ENCODE measurements around the gene MAX. TPM values are rescaled to one million over a fixed set of nuclear protein-coding genes. Genes with fewer than 3 reads are reported as not detected.

Gene MAX
- total RNA-seq, 2 donors from 2014 or later: 44.3 to 49.0 TPM

DNA sequence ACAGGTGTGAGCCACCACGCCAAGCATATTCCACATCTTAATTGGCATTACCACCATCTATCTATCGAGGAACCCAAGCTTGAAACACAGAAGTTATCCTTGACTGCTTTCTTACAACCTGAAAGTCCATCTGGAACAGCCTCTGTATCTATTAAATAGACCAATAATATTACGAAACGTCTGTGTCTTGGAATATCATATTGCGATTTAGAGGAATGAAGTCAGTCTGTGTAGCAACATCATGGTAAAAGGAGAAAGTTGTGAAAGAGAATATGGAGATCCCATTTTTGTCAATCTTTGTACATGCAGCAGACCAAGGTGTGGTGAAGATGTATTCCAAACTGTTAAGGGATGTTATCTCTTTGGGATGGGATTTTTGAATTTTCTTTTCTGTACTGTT is 25.8 kb upstream of the MAX start:
- no peak overlapping the region for H3K4me3 ChIP-seq (ENCODE audit: low read length)

DNA sequence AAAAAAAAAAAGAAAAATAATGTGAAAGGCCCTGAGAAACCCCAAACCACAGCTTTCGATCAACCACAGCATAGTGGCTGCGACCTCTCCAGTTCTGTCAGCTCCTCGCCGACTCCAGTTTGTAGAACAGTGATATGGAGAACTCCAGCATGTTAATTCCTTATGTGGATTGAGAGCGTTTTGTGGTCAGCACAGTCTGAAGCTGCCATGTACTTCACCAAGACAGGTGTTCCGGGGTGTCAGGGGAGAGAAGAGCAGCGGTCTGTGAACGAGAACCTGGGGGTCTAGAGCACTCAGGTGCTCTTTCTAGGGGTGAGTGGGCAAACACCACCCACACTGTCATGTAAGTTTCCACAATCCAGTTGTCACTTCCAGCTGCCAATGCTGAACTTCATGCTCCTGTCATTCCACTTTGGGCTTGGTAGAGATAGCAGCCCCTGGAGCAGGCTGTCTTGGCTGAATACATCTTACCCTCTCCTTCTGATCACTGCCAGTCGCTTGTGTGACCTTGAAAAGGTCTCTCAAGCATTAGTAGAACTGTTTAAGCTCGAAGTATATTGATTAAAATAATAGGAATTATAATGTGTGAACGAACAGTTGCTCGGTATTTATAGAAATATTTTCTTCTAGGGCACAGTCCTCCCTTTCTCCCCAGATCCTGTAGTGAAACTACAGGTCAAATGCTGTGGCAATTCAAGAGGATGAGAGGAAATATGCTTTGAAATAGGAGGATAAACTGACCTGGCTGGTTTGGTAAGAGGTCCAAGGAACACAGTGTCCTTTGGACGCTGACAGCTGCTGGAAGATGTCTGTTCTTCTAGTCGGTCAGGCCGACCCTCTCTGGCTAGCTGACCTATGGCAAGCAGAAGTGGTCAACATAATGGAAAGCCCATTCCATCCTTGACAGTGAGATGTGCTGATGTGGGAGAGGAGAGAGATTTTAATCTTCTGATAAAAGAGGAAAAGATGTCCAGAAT is 15.7 kb upstream of the MAX start:
- no peak for DNase-seq
- H3K27ac ChIP-seq (ENCODE audit: low read depth, low read length): no peak overlapping the region
- no peaks in the 10 kb centered on the region for H3K27me3 ChIP-seq (ENCODE audit: control insufficient read depth, insufficient read depth, low read length, poor library complexity, severe bottlenecking)
- H3K9ac ChIP-seq (ENCODE audit: extremely low read depth, low read length, poor library complexity, severe bottlenecking): no peak overlapping the region
- Mint-ChIP-seq H3K27ac (no peak overlapping the region), H3K9me3 (no peaks in the 10 kb centered on the region), H3K4me1 (no peaks in the 10 kb centered on the region), H3K27me3 (ENCODE audit: insufficient read depth) (no peaks in the 10 kb centered on the region), H3K36me3 (ENCODE audit: low read depth) (no peaks in the 10 kb centered on the region), H3K4me3 (no peak overlapping the region)
- TF ChIP-seq, protein P1, sequence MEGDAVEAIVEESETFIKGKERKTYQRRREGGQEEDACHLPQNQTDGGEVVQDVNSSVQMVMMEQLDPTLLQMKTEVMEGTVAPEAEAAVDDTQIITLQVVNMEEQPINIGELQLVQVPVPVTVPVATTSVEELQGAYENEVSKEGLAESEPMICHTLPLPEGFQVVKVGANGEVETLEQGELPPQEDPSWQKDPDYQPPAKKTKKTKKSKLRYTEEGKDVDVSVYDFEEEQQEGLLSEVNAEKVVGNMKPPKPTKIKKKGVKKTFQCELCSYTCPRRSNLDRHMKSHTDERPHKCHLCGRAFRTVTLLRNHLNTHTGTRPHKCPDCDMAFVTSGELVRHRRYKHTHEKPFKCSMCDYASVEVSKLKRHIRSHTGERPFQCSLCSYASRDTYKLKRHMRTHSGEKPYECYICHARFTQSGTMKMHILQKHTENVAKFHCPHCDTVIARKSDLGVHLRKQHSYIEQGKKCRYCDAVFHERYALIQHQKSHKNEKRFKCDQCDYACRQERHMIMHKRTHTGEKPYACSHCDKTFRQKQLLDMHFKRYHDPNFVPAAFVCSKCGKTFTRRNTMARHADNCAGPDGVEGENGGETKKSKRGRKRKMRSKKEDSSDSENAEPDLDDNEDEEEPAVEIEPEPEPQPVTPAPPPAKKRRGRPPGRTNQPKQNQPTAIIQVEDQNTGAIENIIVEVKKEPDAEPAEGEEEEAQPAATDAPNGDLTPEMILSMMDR (conservative IDR thresholded peaks at IDR 0.05): no peak
- 88 to 95% methylated on average over 11 to 15 of the region's 15 CpGs for WGBS, 2 experiments (ENCODE audit: insufficient coverage in 1 of 2, insufficient read length in 1 of 2)
- no peaks in the 10 kb centered on the region for H3K9me3 ChIP-seq (ENCODE audit: control insufficient read depth, low read length)
- H3K4me3 ChIP-seq (ENCODE audit: low read length): no peak overlapping the region
- H3K36me3 ChIP-seq (ENCODE audit: control insufficient read depth, insufficient read depth, low read length): no peaks in the 10 kb centered on the region
- no peaks in the 10 kb centered on the region for H3K4me1 ChIP-seq (ENCODE audit: control insufficient read depth, insufficient read depth, low read length)

More for the DNA sequence above, 25.8 kb upstream of the MAX start:
- H3K27me3 ChIP-seq (ENCODE audit: control insufficient read depth, insufficient read depth, low read length, poor library complexity, severe bottlenecking): no peaks in the 10 kb centered on the region
- no peak overlapping the region for H3K27ac Mint-ChIP-seq
- peaks cover 4% of the 10 kb centered on the region for H3K27me3 Mint-ChIP-seq (ENCODE audit: insufficient read depth)
- H3K9me3 ChIP-seq (ENCODE audit: control insufficient read depth, low read length): no peaks in the 10 kb centered on the region
- no peaks in the 10 kb centered on the region for H3K4me1 Mint-ChIP-seq
- H3K4me3 Mint-ChIP-seq: no peak overlapping the region
- 94 to 95% methylated on average over 4 to 5 of the region's 5 CpGs for WGBS, 2 experiments (ENCODE audit: insufficient coverage in 1 of 2, insufficient read length in 1 of 2)
- no peaks in the 10 kb centered on the region for H3K4me1 ChIP-seq (ENCODE audit: control insufficient read depth, insufficient read depth, low read length)
- no peaks in the 10 kb centered on the region for H3K36me3 ChIP-seq (ENCODE audit: control insufficient read depth, insufficient read depth, low read length)
- no peak for DNase-seq
- no peak overlapping the region for H3K9ac ChIP-seq (ENCODE audit: extremely low read depth, low read length, poor library complexity, severe bottlenecking)
- H3K27ac ChIP-seq (ENCODE audit: low read depth, low read length): no peak overlapping the region
- H3K9me3 Mint-ChIP-seq: no peaks in the 10 kb centered on the region
- TF ChIP-seq, protein P1 (conservative IDR thresholded peaks at IDR 0.05): no peak
- H3K36me3 Mint-ChIP-seq (ENCODE audit: low read depth): no peaks in the 10 kb centered on the region

DNA sequence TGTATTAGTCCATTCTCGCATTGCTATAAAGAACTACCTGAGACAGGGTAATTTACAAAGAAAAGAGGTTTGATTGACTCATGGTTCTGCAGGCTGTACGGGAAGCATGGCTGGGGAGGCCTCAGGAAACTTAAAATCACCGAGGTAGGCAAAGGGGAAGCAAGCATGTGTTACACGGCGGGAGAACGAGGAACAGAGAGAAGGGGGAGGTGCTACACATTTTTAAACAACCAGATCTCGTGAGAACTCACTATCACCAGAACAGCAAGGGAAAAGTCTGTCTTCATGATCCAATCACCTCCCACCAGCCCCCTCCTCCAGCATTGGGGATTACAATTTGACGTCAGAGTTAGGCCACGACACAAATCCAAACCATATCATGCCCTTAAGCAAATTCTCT is 13.3 kb upstream of the MAX start:
- Mint-ChIP-seq H3K9me3 (no peaks in the 10 kb centered on the region), H3K27ac (no peak overlapping the region), H3K4me3 (no peak overlapping the region), H3K36me3 (ENCODE audit: low read depth) (no peaks in the 10 kb centered on the region), H3K27me3 (ENCODE audit: insufficient read depth) (no peaks in the 10 kb centered on the region), H3K4me1 (no peaks in the 10 kb centered on the region)
- Histone ChIP-seq H3K27ac (ENCODE audit: low read depth, low read length) (no peak overlapping the region), H3K27me3 (ENCODE audit: control insufficient read depth, insufficient read depth, low read length, poor library complexity, severe bottlenecking) (no peaks in the 10 kb centered on the region), H3K4me1 (ENCODE audit: control insufficient read depth, insufficient read depth, low read length) (no peaks in the 10 kb centered on the region), H3K4me3 (ENCODE audit: low read length) (no peak overlapping the region), H3K9ac (ENCODE audit: extremely low read depth, low read length, poor library complexity, severe bottlenecking) (no peak overlapping the region), H3K36me3 (ENCODE audit: control insufficient read depth, insufficient read depth, low read length) (no peaks in the 10 kb centered on the region), H3K9me3 (ENCODE audit: control insufficient read depth, low read length) (no peaks in the 10 kb centered on the region)
- WGBS, 2 experiments (ENCODE audit: insufficient coverage in 1 of 2, insufficient read length in 1 of 2): 87 to 90% methylated on average over 4 to 9 of the region's 9 CpGs
- TF ChIP-seq, protein P1 (conservative IDR thresholded peaks at IDR 0.05): no peak
- no peak for DNase-seq
